ENCODE results near the gene TRIM72. TPM values are rescaled to one million over a fixed set of nuclear protein-coding genes. Genes with fewer than 3 reads are reported as not detected.

TRIM72 gene
- total RNA-seq, 3 donors from 2014 or later: 0.02 TPM; not detected in 2

DNA sequence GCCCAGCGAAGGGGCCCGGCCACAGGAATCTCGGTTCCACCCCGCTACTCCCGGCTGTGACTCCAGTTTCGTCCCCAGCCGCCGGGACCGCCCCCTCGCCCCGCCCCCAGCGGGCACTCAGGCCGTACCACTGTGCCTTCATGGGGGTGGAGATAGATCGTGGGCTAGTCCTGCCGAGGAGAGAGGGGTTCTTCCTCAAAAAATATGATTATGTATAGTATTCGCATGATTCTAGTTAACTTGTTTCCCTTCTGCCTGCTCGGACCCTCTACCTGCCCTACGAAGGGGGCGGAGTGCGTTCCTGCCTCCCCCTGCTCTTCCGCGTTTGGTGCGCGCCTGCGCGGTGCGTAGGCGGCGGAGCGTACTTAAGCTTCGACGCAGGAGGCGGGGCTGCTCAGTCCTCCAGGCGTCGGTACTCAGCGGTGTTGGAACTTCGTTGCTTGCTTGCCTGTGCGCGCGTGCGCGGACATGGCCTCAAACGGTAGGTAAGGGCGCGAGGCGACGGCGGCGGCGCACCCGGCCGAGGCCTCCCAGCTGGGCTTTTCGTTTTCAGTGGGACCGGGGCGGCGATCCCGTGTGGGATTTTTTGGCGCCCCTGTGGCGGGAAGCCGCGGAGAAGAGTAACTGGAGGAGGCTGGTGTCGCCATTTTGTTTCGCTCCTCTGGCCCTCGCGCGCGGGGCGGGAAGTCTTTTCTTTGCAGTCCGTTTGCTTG lies 34.0 kb upstream of the TRIM72 start, which contains the start of gene FUS:
Gene FUS (plus strand): TSS at position 393 of the 713 bp plus-strand sequence. CDS start 76 bp downstream, at position 469.
- Histone ChIP-seq H3K4me3 (peak within 1 kb of the TSS; percentile 77), H3K36me3 (ENCODE audit: low read depth) (peaks cover under 1% of the 10 kb centered on the region), H3K4me1 (ENCODE audit: low read depth) (peaks cover 24% of the 10 kb centered on the region), H3K9me3 (no peaks in the 10 kb centered on the region)
- intact Hi-C loops (cut with DNase I, micrococcal nuclease): no loop called here
- TF ChIP-seq, protein P1, sequence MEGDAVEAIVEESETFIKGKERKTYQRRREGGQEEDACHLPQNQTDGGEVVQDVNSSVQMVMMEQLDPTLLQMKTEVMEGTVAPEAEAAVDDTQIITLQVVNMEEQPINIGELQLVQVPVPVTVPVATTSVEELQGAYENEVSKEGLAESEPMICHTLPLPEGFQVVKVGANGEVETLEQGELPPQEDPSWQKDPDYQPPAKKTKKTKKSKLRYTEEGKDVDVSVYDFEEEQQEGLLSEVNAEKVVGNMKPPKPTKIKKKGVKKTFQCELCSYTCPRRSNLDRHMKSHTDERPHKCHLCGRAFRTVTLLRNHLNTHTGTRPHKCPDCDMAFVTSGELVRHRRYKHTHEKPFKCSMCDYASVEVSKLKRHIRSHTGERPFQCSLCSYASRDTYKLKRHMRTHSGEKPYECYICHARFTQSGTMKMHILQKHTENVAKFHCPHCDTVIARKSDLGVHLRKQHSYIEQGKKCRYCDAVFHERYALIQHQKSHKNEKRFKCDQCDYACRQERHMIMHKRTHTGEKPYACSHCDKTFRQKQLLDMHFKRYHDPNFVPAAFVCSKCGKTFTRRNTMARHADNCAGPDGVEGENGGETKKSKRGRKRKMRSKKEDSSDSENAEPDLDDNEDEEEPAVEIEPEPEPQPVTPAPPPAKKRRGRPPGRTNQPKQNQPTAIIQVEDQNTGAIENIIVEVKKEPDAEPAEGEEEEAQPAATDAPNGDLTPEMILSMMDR (IDR thresholded peaks at IDR 0.05): no peak
- peak; percentile 92 for ATAC-seq
- peak; percentile 94 to 95 (median 94) for DNase-seq

DNA sequence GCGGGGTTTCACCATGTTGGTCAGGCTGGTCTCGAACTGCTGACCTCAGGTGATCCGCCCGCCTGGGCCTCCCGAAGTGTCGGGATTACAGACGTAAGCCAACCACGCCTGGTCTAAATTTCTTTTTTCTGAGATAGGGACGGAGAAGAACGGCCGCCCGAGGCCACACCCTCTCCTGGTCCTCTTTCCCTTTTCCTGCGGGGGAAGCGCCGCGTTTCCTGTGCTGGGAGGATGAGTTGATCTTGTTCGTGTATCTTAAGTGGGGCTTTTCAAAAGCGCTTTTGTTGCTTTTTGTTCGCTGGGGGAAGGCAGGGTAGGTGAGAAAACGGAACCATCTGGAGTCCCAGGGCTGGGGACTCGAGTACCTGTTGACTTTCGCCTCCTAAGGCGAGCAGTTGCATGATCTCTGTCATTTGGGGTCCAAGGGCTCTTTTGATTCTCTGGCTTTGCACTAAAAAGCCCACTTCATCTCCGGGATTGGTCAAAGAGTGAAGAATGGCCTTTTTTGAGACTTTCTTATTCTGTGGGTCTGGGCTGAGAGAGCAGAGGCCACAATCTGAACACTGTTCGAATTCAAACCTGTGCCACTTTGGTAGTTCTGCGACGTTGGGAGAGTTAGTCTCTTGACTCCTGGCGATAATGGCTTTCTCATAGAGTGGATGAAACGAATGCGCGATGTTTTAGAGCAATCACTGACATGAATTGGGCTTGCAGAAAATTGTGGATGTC lies 32.7 kb upstream of the TRIM72 start:
- TF ChIP-seq, protein P1 (IDR thresholded peaks at IDR 0.05): no peak
- intact Hi-C loops (cut with DNase I, micrococcal nuclease): no loop called here
- DNase-seq (peak; percentile 40 to 69 (median 58)), ATAC-seq (no peak)
- H3K36me3 ChIP-seq (ENCODE audit: low read depth): peaks cover 8% of the 10 kb centered on the region
- H3K4me3 ChIP-seq: peak overlapping the region; percentile 77
- H3K4me1 ChIP-seq (ENCODE audit: low read depth): peaks cover 27% of the 10 kb centered on the region
- H3K9me3 ChIP-seq: no peaks in the 10 kb centered on the region

DNA sequence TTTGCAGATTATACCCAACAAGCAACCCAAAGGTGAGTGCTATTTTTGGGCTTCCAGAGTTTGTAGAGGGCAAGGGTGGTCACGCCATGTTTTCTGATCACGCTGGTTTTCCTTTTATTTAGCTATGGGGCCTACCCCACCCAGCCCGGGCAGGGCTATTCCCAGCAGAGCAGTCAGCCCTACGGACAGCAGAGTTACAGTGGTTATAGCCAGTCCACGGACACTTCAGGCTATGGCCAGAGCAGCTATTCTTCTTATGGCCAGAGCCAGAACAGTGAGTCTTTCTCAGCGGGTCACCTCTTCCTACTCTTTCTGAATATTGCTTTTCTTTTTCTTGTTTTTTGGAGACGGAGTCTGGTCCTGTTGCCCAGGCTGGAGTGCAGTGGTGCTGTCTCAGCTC lies 31.5 kb upstream of the TRIM72 start:
- DNase-seq (no peak), ATAC-seq (no peak)
- Histone ChIP-seq H3K4me1 (ENCODE audit: low read depth) (peaks cover 27% of the 10 kb centered on the region), H3K4me3 (no peak overlapping the region), H3K9me3 (no peaks in the 10 kb centered on the region), H3K36me3 (ENCODE audit: low read depth) (peaks cover 12% of the 10 kb centered on the region)
- TF ChIP-seq, protein P1 (IDR thresholded peaks at IDR 0.05): no peak
- intact Hi-C loops (cut with DNase I, micrococcal nuclease): no loop called here

DNA sequence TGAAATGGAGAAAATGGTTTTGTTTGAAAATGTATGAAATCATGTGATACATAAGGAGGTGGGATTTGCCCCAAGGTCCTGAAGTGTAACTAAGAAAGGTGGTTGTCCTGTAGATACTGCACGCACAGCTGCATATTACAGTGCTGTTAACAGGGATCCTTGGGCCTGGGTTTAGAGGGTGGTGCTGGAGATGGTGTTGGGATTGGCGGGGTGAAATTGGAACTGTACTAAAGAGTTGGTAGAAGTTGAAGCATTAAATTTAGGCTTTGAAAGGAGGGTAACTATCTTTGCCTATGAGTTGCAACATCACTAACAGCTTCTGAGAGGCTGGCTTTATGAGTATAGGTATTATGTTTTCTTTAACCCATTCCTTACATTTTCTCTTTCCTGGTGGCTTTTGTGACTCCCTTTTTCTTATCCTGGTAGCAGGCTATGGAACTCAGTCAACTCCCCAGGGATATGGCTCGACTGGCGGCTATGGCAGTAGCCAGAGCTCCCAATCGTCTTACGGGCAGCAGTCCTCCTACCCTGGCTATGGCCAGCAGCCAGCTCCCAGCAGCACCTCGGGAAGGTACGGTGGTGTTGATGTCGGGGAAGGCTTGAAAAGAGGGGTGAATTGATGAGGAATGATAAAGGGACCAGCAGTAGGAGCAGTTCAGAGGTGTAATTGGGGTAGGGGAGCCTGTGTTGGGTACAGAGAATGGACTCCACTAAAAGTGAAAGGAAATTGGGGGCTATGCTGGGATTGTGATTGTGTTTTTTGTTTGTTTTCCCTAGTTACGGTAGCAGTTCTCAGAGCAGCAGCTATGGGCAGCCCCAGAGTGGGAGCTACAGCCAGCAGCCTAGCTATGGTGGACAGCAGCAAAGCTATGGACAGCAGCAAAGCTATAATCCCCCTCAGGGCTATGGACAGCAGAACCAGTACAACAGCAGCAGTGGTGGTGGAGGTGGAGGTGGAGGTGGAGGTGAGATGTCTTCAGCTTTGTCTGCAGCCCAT lies 30.2 kb upstream of the TRIM72 start:
- H3K9me3 ChIP-seq: no peaks in the 10 kb centered on the region
- no peak for ATAC-seq
- peaks cover 20% of the 10 kb centered on the region for H3K36me3 ChIP-seq (ENCODE audit: low read depth)
- H3K4me1 ChIP-seq (ENCODE audit: low read depth): peaks cover 26% of the 10 kb centered on the region
- no peak overlapping the region for H3K4me3 ChIP-seq
- intact Hi-C loops (cut with DNase I, micrococcal nuclease): no loop called here
- DNase-seq: no peak
- TF ChIP-seq, protein P1 (IDR thresholded peaks at IDR 0.05): no peak

DNA sequence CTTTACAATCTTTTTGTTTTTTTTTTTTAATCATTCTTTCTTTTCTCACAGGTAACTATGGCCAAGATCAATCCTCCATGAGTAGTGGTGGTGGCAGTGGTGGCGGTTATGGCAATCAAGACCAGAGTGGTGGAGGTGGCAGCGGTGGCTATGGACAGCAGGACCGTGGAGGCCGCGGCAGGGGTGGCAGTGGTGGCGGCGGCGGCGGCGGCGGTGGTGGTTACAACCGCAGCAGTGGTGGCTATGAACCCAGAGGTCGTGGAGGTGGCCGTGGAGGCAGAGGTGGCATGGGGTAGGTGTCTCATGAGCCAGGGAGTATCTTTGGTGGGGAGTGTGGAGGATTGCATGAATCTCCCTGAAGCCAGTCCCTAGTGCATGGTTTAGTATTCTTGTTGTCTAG lies 29.0 kb upstream of the TRIM72 start:
- DNase-seq: no peak
- Histone ChIP-seq H3K4me1 (ENCODE audit: low read depth) (peaks cover 21% of the 10 kb centered on the region), H3K36me3 (ENCODE audit: low read depth) (peaks cover 32% of the 10 kb centered on the region), H3K9me3 (no peaks in the 10 kb centered on the region), H3K4me3 (no peak overlapping the region)
- intact Hi-C loops (cut with DNase I, micrococcal nuclease): no loop called here
- TF ChIP-seq, protein P1 (IDR thresholded peaks at IDR 0.05): no peak
- no peak for ATAC-seq
